ENCODE measurements around the gene IPCEF1.
"Not testable (repeated sequence)": the region's sequence is repeated elsewhere in the genome, so short reads cannot be mapped to it uniquely, and the experiment has no call there.

IPCEF1 gene

DNA sequence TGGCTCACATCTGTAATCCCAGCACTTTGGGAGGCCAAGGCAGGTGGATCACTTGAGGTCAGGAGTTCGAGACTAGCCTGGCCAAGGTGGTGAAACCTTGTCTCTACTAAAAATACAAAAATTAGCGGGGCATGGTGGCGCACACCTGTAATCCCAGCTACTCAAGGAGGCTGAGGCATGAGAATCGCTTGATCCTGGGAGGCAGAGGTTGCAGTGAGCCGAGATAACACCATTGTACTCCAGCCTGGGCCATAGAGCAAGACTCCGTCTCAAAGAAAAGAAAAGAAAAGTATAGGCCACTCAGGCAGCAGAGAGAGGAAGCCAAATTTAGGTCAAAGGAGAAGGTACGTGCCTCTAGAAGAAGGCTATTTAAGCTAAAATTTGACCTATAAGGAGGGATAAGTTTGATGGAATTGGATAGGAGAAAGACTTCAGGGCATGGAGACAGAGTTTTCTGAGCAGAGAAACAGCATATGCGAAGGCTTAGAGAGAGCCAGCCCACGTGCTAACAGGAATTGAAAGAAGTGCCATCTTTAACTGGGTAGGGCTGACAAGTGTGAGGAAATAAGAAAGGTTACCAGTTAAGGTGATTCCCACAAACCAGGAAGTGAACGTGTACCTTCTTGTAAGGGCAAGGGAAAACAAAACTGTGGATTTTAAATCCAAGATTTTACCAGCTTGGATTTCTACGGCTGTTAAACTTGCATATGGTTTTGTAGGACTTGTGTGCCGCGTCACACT lies 113.8 kb downstream of the IPCEF1 start:
- TF ChIP-seq, protein P1, sequence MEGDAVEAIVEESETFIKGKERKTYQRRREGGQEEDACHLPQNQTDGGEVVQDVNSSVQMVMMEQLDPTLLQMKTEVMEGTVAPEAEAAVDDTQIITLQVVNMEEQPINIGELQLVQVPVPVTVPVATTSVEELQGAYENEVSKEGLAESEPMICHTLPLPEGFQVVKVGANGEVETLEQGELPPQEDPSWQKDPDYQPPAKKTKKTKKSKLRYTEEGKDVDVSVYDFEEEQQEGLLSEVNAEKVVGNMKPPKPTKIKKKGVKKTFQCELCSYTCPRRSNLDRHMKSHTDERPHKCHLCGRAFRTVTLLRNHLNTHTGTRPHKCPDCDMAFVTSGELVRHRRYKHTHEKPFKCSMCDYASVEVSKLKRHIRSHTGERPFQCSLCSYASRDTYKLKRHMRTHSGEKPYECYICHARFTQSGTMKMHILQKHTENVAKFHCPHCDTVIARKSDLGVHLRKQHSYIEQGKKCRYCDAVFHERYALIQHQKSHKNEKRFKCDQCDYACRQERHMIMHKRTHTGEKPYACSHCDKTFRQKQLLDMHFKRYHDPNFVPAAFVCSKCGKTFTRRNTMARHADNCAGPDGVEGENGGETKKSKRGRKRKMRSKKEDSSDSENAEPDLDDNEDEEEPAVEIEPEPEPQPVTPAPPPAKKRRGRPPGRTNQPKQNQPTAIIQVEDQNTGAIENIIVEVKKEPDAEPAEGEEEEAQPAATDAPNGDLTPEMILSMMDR (IDR thresholded peaks at IDR 0.05; ENCODE audit: borderline replicate concordance, insufficient read depth, low read depth, low read length), result no peak
- H3K4me3 ChIP-seq (ENCODE audit: low read depth, low read length), result no peak overlapping the region

DNA sequence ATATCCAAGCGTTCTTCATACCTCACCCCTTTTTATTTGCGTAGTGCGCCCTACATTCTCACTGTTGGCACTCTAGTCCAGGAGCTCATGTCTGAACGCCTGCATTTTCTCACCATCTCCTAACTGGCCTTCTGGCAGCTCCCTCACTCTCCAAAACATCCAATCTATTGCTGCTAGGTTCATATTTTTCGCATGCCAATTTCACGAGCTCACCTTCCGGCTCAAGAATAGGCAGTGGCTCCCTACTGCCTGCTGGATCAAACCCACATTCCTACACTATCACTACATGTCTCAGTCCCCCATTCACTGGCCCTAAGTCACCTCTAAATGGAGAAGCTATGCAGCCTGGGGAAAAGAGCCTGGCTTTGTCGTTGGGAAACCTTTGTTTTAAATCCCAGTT lies 115.0 kb downstream of the IPCEF1 start:
- TF ChIP-seq, protein P1 (IDR thresholded peaks at IDR 0.05; ENCODE audit: borderline replicate concordance, insufficient read depth, low read depth, low read length), result no peak
- H3K4me3 ChIP-seq (ENCODE audit: low read depth, low read length), result no peak overlapping the region

DNA sequence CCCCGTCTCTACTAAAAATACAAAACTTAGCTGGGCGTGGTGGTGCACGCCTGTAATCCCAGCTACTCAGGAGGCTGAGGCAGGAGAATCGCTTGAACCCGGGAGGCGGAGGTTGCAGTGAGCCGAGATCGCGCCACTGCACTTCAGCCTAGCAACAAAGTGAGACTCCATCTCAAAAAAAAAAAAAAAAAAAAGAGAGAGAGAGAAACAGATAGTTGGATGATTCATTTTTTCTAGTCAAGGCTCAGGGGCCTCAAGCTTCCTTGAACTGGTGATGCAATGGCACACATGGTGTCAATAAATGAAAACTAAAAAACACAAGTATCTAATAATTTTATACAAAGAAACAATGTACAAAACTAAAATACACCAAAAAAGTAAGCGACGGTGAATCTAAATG lies 115.5 kb downstream of the IPCEF1 start:
- not testable (repeated sequence) for H3K4me3 ChIP-seq (ENCODE audit: low read depth, low read length)

DNA sequence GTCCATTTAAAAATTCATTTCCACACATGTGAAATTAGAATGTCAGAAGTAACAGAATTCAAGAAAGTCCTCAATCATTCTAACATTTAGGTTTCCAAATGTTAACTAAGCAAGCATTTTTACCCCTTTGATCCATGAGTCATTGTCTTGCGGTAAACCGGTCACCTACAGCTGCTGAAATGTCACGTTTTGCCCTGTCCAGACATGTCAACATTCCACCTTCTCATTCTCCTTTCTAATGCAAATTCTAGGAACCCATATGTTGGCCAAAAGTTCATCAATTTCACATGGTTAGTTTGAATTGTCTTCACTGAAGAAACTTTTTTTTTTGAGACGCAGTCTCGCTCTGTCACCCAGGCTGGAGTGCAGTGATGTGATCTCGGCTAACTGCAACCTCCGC lies 117.2 kb downstream of the IPCEF1 start:
- TF ChIP-seq, protein P1 (IDR thresholded peaks at IDR 0.05; ENCODE audit: borderline replicate concordance, insufficient read depth, low read depth, low read length), result no peak
- no peak overlapping the region for H3K4me3 ChIP-seq (ENCODE audit: low read depth, low read length)

DNA sequence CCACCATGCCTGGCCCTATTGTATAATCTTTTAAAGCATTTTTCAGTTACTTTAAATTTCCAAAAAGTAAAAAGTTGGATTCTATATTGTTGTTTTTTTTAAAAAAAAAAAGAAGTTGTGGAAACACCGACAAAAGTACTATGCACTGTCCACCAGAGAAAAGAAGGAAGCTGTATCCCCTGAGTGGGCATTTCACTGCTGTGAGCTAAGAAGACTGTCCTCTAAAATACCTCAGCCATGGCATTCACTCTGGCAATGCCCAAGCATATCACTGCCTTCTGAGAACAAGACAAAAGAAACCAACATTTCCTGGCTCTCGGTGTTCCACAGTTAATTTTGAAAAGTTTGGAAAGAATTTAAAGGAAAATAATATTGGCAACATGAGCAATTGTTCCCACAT lies 117.8 kb downstream of the IPCEF1 start:
- TF ChIP-seq, protein P1 (IDR thresholded peaks at IDR 0.05; ENCODE audit: borderline replicate concordance, insufficient read depth, low read depth, low read length), result no peak
- H3K4me3 ChIP-seq (ENCODE audit: low read depth, low read length), result no peak overlapping the region

DNA sequence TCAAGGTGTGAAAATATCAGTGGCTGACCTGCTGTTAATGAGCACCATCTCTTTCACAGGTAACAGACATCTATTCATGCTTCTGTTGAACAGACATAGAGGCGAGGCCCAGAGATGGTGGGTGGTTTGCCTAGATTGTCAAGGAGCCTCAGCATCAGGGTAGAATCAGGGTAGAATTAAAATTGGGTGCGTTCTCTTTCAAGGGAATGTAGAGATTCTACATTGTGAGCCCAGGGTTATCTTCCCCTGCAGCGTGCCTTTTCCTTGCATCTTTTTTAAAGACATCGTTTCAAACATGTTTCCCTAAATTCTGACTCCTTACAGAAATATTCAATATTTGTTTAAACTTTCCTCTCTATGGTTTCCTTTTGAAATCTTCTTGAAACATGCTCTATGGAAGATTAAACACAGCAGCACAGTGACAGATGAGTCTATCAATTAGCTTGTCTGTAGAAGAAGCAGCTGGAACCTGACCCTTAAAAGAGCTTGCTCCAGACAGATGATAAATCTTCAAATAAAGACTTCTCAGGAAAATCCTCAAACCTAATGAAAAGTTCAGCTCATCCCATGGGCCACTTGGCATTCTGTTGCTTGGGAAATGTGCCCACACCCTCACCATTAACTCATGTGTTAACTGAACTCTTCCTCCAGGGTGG lies 119.8 kb downstream of the IPCEF1 start:
- no peak overlapping the region for H3K4me3 ChIP-seq (ENCODE audit: low read depth, low read length)
- TF ChIP-seq, protein P1 (IDR thresholded peaks at IDR 0.05; ENCODE audit: borderline replicate concordance, insufficient read depth, low read depth, low read length), result no peak

DNA sequence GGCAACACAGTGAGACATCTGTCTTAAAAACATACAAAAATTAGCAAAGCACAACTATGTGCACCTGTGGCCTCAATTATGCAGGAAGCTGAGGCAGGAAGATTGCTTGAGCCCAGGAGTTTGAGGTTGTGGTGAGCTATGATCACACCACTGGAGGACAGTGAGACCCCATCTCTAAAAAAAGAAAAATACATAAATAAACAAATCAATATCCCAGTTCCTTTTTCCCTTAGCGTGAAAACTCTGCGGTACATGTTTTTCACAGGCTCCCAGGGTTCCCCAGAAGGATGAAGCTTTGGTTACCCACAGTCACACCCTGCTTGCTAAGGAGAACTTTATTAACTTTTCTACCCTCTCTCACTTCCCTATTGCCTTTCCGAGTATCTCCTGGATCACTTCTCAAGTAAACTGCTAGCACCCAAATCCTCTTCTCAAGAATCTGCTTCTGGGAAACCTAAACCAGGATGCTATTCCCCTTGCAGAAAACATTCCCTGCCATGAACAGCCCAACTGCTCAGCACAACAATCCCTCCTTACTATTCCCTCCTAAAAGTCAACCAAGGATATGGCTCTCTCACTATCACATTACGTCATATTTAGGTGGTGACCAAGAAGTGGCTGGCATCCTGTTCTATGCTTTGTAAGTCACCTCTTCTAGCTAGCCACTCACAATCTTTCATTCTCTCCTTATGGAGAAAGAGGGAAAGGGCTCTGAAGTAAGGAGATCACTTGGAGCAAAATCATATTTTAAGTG lies 122.4 kb downstream of the IPCEF1 start:
- H3K4me3 ChIP-seq (ENCODE audit: low read depth, low read length), result no peak overlapping the region
- TF ChIP-seq, protein P1 (IDR thresholded peaks at IDR 0.05; ENCODE audit: borderline replicate concordance, insufficient read depth, low read depth, low read length), result no peak
